ENCODE measurements around the gene PIP5K1C. TPM values are rescaled to one million over a fixed set of nuclear protein-coding genes. Genes with fewer than 3 reads are reported as not detected.

The PIP5K1C gene
- total and polyA plus RNA-seq, 8 donors, result 8.6 to 164 (median 25.6) TPM

DNA sequence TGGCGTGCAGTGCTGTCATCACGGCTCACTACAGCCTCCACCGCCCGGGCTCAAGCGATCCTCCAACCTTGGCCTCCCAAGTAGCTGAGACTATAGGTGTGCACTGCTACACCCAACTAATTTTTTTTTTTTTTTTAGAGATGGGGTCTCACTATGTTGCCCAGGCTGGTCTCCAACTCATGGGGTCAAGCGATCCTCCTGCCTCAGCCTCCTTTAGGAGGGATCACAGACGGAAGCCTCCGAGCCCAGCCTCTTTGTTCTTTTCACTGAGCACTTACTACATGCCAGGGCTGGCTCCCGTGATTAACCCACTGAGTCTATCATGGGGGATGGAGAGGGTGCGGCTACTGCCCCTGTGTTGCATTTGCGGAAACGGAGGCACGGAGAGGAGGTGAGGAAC, 60.8 kb downstream of the PIP5K1C start:
- Histone ChIP-seq H3K27me3 (no peaks in the 10 kb centered on the region), H3K4me3 (no peak overlapping the region), H3K36me3 (peaks cover 43 to 100% (median 90%) of the 10 kb centered on the region in 4 donors), H3K9me3 (no peaks in the 10 kb centered on the region), H3K4me1 (peaks cover 0 to 5% (median under 1%) of the 10 kb centered on the region in 4 donors), H3K27ac (no peak overlapping the region)
- DNase-seq, result no peak
- 97 to 99% (median 98%) methylated on average over 13 of the region's 13 CpGs for WGBS, 5 donors
- intact Hi-C loops (cut with DNase I; ENCODE audit: low total_unique reads), result no loop called here
- no peak for TF ChIP-seq EP300 (IDR thresholded peaks at IDR 0.05)
- no peak for TF ChIP-seq POLR2AphosphoS5 (IDR thresholded peaks at IDR 0.05)
- TF ChIP-seq, protein P1, sequence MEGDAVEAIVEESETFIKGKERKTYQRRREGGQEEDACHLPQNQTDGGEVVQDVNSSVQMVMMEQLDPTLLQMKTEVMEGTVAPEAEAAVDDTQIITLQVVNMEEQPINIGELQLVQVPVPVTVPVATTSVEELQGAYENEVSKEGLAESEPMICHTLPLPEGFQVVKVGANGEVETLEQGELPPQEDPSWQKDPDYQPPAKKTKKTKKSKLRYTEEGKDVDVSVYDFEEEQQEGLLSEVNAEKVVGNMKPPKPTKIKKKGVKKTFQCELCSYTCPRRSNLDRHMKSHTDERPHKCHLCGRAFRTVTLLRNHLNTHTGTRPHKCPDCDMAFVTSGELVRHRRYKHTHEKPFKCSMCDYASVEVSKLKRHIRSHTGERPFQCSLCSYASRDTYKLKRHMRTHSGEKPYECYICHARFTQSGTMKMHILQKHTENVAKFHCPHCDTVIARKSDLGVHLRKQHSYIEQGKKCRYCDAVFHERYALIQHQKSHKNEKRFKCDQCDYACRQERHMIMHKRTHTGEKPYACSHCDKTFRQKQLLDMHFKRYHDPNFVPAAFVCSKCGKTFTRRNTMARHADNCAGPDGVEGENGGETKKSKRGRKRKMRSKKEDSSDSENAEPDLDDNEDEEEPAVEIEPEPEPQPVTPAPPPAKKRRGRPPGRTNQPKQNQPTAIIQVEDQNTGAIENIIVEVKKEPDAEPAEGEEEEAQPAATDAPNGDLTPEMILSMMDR (IDR thresholded peaks at IDR 0.05), result no peak
- TF ChIP-seq POLR2A (IDR thresholded peaks at IDR 0.05), result no peak

DNA sequence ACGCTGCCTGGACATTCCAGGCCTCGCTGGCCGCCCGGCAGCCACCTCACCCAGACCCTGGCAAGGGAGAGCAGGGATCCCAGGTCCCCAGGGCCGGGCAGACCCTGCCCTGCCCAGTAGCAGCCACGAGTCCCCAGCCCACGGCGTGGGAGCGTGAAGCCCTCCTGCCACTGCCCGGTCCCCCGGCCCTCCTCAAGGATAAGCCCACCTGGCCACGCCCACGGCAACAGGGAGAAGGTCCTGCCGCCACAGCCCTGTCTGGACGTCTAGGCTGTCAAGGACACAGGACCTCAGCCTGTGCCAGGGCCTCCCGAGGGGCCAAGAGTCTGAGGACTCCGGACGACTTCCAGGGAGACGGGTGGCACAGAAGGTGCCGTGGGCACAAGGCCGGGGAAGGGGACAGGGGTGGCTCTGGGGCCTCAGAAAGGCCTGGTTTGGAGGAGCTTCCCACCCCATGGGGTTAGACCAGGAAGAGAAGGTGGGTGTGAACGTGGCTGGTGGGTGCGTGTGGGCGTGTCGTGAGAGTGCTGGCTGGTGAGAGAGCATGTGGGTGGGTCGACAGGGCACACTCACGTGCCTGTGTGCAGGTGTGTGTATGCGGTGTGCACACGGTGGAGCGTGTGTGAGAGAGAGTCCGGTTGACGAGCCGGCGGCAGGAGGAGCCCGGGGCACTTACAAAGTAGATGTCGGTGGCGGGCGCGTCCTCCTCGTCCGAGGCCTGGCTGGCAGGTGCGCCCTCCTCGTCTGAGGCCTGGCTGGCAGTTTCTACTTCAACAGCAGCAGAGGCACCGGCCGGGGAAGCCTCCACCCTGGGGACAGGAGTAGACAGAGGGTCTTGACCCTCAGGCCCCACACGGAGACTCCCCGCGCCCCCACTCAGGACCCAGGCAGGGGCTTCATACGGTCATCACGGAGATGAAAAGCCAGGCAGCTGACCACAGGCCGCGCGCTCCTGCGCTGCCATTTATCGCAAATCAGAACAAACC, 61.8 kb downstream of the PIP5K1C start:
- Histone ChIP-seq H3K4me1 (no peaks in the 10 kb centered on the region), H3K27ac (no peak overlapping the region), H3K27me3 (no peaks in the 10 kb centered on the region), H3K36me3 (peaks cover 43 to 100% (median 84%) of the 10 kb centered on the region in 4 donors), H3K4me3 (no peak overlapping the region), H3K9me3 (no peaks in the 10 kb centered on the region)
- TF ChIP-seq EP300 (IDR thresholded peaks at IDR 0.05) (no peak), POLR2AphosphoS5 (IDR thresholded peaks at IDR 0.05) (no peak), POLR2A (IDR thresholded peaks at IDR 0.05) (no peak)
- TF ChIP-seq, protein P1 (IDR thresholded peaks at IDR 0.05), result no peak
- WGBS, 5 donors, result 87 to 93% (median 92%) methylated on average over 40 to 55 of the region's 55 CpGs
- no peak for DNase-seq
- intact Hi-C loops (cut with DNase I; ENCODE audit: low total_unique reads), result no loop called here

DNA sequence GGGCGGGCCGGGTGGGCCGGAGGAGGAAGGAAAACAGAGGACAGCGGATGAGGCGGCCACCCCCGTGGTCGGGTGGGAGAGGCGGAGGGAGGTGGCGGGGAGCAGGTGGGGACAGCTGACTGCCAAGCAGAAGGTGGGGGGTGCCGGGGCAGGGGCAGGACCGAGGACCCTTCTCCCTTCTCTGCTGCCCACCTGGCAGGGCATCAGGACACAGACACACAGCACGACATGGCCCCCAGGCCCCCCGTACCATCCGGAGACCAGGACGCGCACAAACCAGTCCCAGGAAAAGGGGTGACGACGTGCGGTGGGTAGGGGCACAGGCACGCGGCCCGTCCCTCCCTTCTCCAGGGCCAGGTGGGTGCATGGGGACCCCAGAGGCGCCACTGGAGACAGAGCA, 62.6 kb downstream of the PIP5K1C start:
- Histone ChIP-seq H3K36me3 (peaks cover 38 to 100% (median 83%) of the 10 kb centered on the region in 4 donors), H3K27ac (no peak overlapping the region), H3K27me3 (no peaks in the 10 kb centered on the region), H3K4me3 (no peak overlapping the region), H3K9me3 (no peaks in the 10 kb centered on the region), H3K4me1 (no peaks in the 10 kb centered on the region)
- 90 to 95% (median 94%) methylated on average over 17 to 23 of the region's 23 CpGs for WGBS, 5 donors
- no peak for DNase-seq
- intact Hi-C loops (cut with DNase I; ENCODE audit: low total_unique reads), result no loop called here
- TF ChIP-seq EP300 (IDR thresholded peaks at IDR 0.05) (no peak), POLR2A (IDR thresholded peaks at IDR 0.05) (no peak), POLR2AphosphoS5 (IDR thresholded peaks at IDR 0.05) (no peak)
- TF ChIP-seq, protein P1 (IDR thresholded peaks at IDR 0.05), result no peak

DNA sequence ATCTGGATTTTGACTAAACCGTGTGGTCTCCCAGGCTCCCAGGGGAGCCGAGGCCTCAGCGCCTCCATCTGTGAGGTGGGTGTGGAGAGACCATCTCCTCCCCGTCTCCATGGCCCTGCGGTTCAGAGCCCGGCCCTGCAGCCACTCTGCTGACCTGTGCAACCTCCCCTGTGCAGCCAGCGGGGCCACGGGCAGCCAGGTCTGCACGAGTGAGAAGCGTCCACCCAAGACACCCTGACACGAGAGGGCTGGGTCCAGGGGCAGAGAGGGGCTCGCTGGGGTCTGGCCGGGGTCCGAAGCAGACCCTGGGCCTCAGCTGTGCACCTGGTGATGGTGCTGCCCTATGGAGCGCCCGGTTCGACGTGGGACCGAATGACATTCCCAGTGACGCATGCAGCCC, 63.3 kb downstream of the PIP5K1C start:
- 90 to 95% (median 94%) methylated on average over 20 of the region's 20 CpGs for WGBS, 5 donors
- TF ChIP-seq POLR2A (IDR thresholded peaks at IDR 0.05), result no peak
- TF ChIP-seq POLR2AphosphoS5 (IDR thresholded peaks at IDR 0.05), result no peak
- TF ChIP-seq, protein P1 (IDR thresholded peaks at IDR 0.05), result no peak
- TF ChIP-seq EP300 (IDR thresholded peaks at IDR 0.05), result no peak
- Histone ChIP-seq H3K27me3 (no peaks in the 10 kb centered on the region), H3K9me3 (no peaks in the 10 kb centered on the region), H3K4me3 (no peak overlapping the region), H3K27ac (no peak overlapping the region), H3K36me3 (peaks cover 35 to 100% (median 83%) of the 10 kb centered on the region in 4 donors), H3K4me1 (no peaks in the 10 kb centered on the region)
- DNase-seq, result no peak
- intact Hi-C loops (cut with DNase I; ENCODE audit: low total_unique reads), result no loop called here
